GM19240 (cell line): ENCODE measurements around the gene FBLIM1.
A peak's percentile ranks its signal among the peaks of the same experiment; 100 is the strongest.

Source experiments
- DNase-seq: peaks from one replicate; pipeline ENCODE4 v3.0.0; 2011; ENCODE audit warnings: low spot score; ENCODE audit not compliant: insufficient read length

FBLIM1 gene

DNA sequence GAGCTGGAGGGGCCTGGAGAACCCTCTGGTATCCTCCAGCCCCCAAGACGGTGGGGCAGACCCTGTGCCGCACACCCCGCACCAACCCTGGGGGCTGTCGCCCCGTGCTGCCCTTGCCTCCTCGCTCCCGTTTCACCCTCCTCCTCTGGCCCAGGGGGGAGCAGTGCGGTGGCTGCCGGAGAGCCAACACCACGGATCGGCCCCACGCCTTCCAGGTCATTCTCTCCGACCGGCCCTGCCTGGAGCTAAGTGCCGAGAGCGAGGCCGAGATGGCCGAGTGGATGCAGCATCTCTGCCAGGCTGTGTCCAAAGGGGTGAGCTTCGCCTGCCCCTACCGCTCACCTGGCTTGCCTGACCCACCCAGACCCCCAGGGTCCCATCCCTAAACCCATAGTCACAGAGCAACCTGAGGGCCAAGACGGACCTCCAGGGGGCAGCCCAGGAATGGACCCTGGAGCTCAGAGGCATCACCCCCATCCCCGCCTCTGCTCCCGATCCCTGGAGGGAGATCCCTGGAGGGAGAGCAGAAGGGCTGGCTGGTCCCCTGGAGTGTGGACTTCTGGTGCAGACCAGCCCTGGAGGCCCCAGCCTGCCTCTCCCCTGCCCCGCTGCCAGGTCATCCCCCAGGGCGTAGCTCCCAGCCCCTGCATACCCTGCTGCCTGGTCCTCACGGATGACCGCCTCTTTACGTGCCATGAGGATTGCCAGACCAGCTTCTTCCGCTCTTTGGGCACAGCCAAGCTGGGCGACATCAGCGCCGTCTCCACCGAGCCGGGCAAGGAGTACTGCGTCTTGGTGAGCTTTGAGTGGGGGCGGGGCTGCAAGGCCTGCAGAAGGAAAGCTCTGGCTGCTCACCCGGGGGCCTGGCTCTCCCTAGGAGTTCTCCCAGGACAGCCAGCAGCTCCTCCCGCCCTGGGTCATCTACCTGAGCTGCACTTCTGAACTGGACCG, 26.6 kb upstream of the FBLIM1 start:
- no peak for DNase-seq

DNA sequence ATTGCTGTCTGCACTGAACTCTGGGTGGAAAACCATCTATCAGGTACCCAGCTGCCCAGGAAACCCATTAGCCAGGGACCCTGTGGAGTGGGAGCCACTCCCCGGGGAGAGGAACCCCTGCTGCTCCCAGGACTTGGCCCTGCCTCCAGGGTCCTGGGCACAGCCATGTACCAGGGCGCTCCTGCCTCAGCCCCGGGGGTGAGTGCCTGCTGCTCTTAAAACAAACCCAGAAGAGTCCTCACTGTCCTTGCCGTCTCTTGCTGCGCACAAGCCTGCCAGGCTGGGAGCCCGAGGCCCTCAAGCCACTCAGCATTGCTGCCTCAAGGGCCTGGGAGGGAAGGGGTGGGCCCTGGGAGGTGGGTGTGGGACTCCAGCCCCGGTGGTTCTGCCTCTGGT, 25.9 kb upstream of the FBLIM1 start:
- no peak for DNase-seq

DNA sequence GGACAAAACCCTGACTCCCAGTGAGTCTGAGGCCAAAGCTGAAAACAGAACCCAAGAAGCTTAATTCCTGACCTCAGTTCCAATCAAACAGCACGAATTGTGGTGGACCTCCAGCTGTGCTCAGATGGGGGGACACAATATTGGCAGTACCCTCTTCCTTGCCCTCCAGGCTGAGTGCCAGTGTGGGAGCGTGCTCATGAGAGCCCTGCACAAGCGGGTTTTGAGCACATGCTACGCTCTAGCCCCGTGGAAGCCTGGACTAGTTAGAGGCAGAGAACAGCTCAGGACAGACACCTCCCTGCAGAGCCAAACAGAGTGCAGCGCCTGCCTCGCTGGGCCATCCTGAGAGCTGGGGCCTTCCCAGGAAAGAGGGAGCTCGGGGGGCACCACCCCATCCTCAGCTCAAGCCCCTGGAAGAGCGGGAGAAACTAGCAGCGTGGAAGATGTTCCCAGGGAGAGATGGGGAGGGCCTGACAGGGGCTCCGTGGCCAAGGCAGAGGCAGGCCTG, 25.3 kb upstream of the FBLIM1 start:
- no peak for DNase-seq

DNA sequence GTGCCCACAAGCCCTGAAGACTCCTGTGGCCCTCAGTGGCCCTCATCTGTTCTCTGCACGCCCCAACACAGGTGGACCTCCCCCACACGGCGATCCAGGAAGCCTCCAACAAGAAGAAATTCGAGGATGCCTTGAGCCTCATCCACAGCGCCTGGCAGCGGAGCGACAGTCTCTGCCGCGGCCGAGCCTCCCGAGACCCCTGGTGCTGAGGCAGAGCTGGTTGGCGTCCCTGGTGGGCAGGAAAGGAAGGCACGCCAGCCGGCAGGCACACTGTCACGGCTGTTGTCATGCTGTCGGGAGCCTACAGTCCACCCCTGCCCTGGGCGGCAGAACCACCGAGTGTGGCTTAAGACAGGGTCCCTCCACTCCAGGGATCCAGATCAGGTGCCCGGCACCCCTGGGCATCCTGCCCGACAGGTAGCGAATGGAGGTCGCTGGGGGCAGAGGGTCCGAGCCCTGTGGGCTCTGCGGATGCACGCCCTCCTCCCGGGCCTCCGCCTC, 24.8 kb upstream of the FBLIM1 start:
- no peak for DNase-seq

DNA sequence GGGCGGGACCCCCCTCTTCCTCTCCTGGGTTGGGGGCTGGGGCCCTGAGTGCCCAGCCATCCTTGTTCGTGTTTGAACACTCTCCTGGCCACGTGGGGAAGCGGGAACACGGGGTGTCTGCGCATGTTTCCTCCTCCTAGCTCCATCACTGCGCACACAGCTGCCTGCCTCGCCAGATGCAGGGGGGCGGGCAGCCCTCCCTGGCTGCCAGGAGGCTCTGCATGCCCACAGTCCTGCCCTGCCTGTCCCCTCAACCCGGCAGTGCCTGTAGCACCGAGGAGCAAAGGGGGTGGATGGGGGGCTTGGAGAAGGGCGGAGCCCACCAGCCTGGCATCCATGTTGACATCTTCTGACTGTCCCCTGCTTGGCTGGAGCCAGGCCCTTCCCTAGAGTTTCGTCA, 24.3 kb upstream of the FBLIM1 start:
- no peak for DNase-seq

DNA sequence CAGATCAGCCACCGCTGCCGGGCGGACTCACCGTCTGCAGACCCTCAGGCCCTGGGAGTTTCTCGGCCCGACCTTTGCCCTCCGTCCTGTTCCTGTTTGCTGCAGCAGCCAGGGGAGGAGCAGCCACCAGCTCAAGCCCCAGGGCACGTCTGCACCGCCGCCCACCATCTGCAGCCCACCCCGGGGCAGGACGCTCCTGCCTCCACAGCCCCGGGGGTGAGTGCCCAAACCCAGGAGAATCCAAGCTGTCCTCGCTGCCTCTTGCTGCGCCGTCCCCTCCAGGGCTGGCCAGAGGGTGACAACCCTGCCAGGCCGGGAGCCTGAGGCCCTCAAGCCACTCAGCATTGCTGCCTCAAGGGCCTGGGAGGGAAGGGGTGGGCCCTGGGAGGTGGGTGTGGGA, 23.7 kb upstream of the FBLIM1 start:
- DNase-seq, result no peak

DNA sequence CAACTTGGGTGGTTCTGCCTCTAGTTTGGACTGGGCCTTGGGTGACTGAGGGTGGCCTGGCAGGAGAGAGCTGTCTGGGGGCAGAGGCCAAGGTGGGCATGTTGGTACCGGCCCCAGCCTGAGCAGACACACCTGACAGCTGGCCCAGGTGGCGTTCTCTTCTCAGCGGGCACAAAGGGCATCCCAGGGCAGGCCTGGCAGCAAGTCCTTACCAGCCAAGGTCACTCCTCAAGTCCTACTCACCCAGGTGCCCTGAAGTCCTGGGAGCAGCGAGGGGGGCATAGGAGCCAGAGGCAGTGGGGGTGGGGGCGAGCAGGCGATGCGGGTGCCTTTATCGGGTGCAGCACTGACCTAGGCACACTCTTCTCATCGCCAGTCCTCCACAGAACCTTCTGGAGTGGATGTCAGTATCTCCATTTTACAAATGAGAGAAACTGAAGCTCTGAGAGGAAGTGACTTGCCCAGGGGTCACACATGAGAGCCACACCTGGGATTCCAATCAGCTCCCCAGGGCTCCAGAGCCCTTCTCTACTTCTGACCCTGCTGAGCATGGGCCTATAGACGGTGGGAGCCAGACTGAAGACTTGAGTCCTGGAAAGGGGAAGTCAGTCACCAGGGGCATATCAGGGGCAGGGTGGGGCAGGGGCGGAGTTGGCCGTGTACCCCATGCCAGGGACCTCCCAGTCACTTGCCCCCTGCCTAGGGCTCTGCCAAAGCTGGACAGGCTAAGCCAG, 23.1 kb upstream of the FBLIM1 start:
- no peak for DNase-seq

DNA sequence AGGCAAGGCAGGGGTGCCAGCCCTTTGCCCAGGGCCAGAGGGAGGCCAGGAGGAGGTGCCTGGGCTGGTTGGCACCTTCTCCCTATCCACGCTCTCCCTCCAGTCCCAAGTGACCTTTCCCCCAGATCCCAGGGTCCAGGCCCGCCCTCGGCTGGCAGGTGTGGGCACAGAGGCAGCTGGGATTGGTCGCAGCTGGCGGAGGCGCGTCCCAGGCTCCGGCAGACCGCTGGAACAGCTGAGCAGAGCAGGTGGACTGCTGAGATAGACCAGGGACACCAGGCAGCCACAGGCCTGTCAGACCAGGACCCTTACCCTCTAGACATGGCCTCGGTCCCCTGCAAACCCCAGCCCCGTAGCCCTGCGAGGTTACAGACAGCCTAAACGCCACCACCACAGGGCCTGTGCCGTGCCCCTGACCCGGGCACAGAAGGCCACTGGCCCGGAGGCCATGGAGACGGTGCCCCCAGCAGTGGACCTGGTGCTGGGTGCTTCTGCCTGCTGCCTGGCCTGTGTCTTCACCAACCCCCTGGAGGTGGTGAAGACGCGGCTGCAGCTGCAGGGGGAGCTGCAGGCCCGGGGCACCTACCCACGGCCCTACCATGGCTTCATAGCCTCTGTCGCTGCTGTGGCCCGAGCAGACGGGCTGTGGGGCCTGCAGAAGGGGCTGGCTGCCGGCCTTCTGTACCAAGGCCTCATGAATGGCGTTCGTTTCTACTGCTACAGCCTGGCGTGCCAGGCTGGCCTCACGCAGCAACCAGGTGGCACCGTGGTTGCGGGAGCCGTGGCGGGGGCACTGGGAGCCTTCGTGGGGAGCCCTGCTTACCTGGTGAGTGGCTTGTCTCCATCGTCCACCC, 22.3 kb upstream of the FBLIM1 start, which contains the start of gene SLC25A34:
SLC25A34 (plus strand) TSS at position 221 of the 854 bp plus-strand sequence; CDS start at position 449, 228 bp downstream.
- DNase-seq, result no peak

DNA sequence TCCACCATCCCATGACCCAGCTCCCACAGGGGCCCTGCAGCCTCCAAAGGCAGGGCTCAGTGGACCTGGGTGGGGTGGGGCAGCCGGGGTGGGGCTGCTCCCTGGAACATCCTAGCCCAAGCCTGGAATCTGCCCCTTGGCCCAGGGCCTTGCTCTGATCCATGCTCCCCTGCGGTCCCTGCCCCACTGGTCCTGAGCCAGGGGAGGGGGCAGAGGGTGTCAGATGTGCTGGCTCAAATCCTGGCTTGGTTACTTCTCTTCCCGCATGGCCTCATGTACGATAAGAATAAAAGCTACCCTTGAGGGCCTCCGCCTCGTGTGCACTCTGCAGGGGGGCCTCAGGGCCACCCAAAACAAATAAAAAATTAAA, 21.7 kb upstream of the FBLIM1 start:
- no peak for DNase-seq

DNA sequence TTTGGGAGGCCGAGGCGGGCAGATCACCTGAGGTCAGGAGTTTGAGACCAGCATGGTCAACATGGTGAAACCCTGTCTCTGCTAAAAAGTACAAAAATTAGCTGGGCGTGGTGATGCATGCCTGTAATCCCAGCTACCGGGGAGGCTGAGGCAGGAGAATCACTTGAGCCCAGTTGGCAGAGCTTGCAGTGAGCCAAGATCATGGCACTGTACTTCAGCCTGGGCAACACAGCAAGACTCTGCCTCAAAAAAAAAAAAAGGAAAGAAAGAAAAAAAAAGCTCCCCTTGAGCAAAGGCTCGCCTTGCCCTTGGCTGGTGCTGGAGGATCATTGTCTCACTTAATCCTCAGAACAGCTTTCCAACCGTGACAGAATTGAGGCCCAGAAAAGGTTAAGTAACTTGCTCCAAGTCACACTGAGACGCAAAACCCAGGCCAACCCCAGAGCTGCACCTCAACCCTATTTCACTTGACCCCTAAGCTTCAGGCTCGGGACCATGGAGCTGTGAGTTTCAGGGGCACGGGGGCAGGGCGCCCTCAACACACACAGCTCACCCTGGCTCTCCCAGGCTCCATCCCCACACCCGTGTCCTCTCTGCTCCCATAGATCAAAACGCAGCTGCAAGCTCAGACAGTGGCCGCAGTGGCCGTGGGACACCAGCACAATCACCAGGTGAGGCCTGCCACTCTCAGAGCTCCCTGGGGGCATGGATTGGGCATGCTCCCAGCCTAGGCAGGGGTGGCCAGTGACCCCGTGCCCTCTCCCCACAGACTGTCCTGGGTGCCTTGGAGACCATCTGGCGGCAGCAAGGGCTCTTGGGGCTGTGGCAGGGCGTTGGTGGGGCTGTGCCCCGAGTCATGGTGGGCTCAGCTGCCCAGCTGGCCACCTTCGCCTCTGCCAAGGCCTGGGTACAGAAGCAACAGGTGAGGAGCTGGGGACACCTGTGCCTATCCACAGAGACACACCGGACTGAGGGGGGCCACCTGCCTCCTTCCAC, 21.0 kb upstream of the FBLIM1 start:
- DNase-seq, result no peak

DNA sequence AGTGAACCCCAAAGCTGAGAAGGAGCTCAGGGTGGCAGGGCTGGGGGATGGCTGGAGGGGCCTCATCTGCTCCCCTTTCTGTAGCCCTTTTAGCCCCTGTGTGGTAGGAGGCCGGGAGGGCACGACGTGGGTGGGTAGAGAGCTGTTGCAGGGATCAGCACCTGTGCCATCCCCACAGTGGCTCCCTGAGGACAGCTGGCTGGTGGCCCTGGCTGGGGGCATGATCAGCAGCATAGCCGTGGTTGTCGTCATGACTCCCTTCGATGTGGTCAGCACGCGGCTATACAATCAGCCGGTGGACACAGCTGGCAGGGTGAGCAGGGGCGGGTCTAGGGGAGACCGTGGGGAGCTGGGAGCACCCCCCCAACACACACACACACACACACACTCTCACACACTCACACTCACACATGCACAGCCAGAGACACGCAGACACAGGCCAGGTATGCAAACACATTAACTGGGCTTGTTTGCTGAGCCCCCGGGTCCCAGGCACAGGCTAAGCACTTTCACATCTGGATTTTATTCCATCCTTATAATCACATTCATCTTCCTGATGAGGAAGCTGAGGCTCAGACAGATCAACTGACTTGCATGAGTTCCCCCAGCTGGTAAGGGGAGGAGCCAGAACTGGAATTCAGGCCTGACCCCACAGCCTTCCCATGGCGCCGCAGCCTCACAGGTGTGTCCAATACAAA, 20.0 kb upstream of the FBLIM1 start:
- DNase-seq, result no peak

DNA sequence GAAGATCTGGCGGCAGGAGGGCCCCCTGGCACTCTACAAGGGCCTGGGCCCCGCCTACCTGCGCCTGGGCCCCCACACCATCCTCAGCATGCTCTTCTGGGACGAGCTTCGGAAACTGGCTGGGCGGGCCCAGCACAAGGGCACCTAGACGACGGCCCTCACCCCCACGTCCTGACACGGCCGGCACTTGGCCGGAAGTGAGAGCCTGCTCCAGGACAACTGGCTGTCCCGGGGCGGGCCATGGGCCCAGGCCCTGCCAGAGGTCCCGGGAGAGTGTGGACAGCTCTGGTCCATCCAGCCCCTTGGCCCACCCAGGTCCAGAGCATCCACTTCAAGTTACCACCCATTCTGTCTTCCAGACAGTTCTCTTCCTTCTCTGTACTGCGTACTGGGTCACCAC, 19.3 kb upstream of the FBLIM1 start:
- DNase-seq, result no peak

DNA sequence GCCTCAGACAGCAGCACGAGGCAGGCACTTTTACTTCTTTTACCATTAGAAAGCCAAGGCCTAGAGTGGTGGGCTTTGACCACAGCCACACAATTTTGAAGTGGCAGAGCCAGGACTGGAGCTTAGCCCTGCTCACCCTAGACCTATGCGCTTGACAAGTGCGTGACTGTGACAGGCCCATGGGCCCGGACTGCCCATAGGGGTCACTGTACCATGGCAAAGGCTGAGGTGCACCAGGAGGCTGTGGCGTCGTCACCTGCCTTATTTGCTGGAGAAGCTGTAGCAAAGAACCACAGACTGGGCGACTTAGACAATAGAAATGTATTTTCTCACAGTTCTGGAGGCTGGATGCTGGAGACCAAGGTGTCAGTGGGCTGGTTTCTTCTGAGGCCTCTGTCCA, 18.9 kb upstream of the FBLIM1 start:
- no peak for DNase-seq

DNA sequence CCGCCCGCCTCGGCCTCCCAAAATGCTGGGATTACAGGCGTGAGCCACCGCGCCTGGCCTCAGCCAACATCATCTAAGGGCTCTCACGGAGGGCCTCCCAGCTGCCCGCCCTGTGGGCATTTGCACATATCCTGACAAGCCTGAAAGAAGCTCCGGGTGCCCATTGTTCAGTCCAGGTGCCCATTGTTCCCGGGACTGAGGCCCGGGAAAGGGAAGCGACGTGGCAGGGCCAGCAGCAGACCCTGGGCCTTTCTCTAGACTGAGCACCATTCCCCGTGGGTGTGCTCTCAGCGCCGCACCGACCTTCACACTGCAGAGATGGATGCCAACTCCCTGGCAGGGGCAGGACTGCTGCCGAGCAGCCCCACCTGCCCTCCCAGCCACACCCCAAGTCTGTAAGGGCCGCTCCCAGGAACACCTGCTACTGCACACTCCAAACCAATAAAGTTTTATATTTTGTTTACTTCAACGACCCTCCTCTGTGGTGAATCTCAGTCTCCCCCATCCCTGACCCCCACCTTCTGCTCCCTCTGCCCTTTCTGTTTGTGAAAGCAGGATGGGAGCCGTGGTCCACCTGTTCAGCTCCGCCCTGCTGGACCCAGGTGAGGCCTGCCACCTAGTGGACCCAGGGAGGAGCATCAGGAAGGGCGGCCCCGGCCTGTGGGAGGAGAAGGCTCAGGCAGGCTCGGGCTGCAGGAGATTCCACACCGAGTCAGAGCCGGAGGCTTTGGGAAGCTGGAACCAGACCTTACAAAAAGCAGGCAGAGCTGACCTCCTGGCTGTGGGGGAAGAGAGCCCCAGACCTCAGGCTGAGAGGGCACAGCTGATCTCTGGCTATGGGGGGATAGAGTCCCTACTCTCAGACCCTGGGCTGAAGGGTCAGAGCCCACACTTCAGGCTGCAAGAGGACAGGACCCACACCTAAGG, 17.4 kb upstream of the FBLIM1 start:
- DNase-seq, result peak; percentile 94

DNA sequence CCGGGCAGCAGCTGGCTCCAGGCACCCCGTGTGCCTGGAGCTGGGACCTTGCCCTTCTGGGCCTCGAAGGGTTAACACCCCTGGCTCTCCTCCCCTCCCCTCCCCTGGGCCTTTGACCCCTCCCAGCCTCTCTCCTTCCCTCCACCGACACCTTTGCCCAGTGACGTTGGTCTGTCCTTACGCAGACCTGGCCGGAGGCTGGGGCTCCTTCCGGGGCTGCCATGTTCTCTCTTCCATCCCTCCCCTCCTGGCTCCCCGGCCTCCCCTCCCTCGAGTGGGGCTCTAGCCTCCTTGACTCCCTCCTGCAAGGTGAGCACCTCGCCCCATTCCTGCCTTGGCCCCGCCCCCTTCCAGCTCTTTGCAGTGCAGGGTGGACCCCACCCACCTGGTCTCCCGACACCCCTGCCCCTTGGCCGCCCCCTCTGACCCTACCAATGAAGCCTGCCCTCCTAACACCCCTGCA, 16.2 kb upstream of the FBLIM1 start, which contains the start of gene TMEM82:
TMEM82 (plus strand) TSS at position 161 of the 463 bp plus-strand sequence; CDS start at position 222, 61 bp downstream.
- no peak for DNase-seq

DNA sequence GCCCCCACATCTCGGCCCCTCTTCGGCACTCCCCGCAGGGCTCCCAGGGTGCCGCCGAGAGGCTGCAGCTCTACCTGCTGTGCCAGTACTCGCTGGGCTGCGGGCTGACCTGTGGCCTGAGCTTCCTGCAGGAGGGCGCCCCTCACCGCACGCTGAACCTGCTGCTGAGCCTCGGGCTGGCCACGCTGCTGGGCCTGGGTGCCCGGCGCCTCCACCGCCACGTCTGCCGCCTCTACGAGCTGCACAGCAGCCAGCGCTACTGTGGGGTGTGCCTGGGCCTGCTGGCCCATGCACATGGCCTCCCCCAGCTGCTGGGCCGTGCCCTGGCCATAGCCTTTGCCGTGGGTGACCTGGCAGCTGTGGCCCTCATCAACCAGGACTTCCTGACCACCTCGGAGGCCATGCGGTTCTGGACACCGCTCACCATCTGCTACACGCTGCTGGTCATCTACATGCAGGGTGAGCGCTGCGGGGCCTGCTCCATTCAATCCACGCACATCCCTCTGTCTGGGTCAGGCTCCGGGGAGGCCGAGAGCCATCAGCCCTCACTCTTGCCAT, 14.4 kb upstream of the FBLIM1 start:
- no peak for DNase-seq

DNA sequence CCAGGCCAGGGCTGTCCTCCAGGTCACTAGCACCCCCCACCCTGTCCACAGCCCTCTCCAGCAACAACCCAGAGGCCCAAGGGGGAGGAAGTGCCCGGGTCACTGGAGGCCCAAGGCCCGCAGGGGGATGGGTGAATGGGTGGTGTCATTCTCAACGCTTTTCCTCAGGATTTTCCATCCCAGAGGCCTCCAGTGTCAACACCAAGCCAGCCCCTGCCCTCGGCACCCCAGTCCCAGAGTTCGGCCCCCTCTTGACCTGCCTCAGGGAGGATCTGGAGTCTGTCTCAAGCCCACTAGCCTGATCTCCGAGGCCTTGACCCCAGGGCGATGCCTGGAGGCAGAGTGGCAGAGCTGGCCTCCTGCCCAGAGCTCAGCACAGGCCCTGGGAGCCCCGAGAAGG, 11.2 kb upstream of the FBLIM1 start:
- DNase-seq, result no peak

DNA sequence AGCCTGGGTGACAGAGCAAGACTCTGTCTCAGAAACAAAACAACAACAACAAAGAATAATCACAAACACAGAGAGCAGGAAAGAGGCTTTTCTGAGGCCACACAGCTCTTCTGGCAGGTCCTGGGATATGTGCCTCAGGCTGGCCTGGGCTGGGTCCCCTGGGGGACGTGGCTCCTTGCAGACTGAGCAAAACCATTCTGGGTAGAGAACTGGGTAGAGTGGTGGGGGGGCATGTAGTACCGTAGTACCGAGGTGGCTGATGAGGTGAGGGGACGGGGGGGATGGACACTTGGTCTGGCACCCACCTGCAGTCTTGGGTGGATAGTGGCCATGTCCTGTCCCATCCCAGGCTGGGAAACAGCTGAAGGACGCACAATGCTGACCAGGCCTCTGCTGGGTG, 10.3 kb upstream of the FBLIM1 start:
- DNase-seq, result no peak
